NCI-H146 (cell line): ENCODE data around the gene BCORL1.

Source experiments
- DNase-seq: peaks from one replicate; lab custom pipeline; 2025; lab: John Stamatoyannopoulos, UW

BCORL1 gene

DNA sequence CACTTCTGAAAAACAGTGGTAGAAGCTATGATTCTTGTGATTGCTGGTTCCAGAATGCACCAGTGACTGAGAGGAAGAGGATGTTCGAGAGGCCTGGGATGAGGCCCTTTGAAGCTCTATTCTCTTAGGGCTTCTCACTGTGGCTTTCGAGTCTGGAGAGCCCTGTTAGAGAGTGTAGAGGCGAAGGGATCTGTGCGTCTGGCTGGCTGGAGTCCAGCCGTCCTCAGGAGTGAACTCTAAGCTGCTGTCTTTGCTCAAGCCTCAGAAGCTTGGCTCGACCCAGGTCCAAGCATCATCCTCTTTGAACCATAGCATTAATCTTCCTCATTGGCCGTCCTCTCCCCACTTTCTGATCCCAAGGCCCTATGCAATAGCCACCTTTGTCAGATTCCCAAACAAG, 76.2 kb downstream of the BCORL1 start:
- DNase-seq = no peak

DNA sequence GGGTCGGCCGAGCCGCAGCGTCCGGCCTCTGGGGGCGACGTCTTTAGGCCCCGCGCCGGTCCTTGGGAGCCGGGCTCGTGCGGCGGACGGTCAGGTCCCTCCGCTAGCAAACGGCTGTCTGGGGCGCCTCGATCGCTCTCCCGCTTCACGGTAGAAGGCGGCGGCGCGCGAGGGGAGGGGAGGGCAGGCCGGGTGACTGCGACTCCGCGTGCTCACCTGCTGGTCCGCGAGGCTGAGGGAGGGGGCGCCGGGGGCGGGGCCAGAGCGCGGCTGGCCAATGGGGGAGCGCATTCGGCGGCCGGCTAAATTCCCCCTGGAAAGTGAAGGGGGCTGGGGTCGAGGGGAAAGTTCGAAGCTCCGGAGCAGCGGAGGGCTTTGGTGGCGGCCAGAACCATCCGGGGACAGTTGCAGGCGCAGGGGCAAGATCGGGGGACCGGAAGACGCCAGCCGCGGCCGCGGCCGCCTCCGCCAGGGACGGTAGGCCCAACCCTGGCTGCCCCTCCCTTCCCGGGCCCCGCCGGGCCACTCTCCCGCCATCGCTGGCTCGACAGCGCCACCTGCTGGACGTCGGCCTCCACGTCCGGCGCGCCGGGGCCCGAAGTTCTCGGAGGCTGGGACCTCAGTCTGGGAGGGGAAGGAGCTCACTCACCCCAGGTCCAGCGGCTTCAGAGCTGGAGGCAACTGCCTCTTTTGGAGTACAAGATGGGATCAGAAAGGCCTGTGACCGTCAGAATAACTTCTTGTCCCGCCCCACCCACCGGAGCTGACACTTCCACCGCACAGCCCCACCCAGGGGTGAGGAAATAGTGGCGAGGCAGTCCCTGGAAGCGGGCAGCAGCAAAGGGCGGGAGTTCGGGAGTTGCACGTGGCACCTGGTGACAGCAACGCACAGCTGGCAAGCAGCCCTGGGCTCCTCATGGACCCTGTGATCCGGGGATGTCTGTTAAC, 78.0 kb downstream of the BCORL1 start:
- DNase-seq = peak; percentile 73

DNA sequence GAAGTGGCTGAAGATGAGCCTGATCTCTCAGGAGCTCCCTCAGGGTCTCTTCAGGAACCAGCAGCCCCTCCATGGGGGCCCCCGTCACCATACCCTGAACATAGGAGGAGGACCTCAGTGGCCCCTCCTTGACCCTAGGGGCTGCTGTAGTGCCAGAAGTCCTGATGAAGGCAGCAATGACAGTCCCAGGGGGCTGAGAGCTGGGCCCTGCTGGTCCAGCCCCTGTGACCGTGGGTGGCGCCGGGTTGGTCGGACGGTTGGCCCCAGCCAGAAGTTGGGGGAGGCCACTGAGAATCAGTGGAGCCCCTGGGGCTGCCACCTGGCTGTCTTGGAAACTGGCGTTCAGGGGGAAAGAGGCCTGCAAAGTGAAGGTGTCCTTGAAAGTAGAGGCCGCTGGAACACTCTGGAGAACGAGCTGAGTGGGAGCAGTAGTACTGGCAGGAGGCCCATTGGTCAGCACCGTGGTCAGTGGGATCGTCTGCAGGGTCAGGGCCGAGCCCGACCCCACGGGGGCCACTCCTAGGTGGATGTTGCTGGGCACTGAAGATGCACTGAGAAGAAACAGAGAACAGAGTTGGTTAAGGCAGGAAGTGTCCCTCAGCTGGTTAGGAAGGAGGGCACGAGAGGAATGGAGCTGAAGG, 84.7 kb downstream of the BCORL1 start:
- DNase-seq = no peak

DNA sequence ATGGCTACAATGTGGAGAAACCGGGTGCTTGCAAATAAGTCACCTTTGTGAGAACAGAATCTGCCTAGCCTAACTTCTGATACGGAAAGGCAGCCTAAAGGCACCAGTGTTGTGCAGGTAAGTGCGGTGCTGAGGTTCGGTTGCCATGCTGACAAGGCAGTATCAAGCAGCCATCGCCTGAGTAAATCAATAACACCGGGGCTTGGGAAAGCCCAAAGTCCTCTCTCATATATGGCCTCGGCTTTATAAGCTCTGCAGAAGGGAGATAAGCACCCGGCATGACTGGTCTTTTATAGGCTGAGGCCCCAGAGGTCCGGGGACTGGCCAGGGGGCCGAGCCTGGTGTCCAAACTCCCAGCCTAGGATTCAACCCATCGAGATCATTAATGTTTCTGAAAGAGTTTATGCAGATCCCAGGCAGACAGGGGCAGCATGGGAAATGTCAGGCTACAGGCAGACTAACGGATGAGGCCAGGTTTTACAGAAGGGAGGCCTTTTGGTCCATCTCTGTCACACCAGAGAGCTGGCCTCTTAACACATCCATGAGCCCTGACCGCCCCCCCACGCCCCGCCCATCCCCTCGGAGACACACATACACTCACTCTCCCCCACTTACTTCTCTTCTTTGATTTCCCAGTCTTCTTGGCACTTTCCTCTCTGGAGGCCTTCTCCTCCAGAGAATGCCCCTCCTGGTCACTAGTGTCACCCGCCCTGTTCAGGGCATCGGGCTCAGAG, 89.3 kb downstream of the BCORL1 start:
- DNase-seq = no peak

DNA sequence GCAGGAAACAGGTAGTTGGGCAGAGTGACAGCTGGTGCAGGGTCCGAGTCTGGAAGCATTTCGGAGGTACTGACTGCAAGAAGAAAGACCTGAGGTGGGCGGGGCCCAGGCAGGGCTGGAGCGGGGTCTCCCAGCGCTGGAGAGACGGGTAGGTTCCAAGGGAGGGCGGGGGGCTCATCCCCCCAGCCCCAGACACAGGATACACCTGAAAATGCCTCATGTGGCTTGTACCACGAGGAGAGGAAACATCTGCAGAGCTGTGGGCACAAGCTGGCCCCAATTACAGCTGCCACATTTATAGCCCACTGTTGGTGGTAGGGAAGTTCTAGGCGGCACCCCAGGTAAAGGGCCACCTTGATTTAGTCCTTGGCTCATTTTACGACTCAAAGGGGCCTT, 89.9 kb downstream of the BCORL1 start:
- DNase-seq = no peak

DNA sequence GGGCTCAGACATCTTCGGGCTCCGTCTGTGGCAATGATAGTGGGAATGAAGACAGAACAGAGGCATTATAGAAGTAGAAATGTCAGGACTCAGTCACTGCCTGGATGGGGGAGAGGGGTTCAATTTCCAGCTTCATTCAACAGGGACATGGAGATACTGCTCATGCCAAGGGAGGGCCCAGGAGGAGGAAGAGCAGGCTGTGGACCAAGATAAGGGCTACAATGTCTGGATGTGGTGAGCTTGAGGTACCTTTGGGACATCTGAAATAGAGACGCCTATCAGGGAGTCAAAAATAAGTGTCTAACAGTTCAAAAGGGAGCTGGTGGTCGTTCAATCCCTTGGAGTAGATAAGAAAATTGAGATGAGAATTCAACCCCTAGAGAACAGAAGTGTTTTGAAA, 93.3 kb downstream of the BCORL1 start:
- DNase-seq = no peak

DNA sequence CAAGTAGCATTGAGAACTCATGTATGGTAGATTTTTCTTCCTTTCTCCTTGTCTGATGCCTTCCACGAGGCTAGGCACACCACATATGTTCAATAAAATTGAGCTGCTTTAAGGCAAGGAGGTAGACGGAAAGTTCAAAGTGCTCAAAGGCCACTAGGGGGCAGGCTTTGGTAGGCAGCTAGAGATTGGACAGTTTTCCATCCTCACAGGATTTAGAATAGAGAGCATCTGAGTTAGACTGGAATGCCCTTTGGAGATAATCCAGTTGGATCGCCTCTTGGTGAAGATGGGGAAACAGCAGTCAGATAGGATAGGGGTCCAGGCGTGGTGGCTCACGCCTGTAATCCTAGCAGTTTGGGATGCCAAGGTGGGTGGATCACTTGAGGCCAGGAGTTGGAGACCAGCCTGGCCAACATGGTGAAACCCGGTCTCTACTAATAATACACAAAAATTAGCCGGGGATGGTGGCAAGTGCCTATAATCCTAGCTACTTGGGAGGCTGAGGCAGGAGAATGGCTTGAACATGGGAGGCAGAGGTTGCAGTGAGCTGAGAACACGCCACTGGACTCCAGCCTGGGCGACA, 97.5 kb downstream of the BCORL1 start:
- peak; percentile 52 for DNase-seq

DNA sequence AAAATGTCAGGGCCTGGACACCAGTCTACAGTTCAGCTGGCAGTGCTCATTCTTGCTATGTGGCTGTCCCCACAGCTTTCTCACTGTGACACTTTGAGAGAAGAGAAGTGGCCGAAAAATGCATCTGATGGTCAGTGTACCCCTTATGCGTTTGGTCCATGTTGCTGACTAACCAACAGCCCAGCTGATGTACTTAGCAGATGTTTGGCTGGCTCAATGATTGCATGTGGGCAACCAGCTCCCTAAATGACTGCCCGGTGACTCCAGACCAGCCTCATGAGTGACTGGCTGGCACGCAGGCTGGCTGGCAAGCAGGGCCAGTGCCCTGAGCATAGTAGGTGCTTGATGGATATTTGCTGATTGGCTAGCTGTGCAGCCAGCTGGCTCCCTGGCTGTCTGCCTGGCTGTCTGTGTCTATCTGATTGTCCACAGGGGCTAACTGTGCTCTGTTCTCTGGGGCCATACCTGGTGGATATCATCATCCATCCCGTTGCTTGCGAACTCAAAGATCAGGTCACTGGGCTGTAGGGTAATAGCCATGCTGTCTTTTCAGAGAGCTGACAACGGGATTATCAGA, 98.4 kb downstream of the BCORL1 start:
- DNase-seq = no peak

DNA sequence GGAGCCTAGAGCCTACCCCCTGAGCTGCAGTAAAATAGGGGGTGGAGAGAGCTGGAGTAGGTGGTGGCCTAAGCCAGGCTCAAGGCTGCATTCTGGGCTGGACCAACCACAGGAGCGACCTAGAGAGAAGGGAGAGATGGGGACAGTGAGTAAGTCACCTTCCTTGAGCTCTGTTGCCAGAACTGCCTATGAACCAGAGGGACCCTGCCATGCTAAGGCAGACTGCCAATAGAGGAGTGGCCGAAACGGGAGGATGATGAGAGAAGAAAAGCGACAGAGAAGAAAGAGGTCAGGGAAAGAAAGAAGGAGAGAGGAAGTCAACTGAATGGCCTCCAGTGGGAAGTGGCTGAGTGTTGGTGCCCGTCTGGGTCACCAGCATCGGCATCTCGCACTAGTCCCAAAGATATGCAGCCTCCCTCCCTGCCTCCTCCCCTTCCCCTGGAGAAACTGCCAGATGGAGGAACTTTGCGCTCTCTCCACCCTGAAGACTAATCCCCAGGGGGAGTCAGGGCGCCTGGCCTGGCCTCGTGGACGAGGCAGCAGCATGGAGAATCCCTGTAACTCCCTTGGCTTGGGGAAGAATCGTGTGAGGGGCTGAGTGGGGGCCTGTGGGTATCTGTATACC, 99.1 kb downstream of the BCORL1 start:
- no peak for DNase-seq

DNA sequence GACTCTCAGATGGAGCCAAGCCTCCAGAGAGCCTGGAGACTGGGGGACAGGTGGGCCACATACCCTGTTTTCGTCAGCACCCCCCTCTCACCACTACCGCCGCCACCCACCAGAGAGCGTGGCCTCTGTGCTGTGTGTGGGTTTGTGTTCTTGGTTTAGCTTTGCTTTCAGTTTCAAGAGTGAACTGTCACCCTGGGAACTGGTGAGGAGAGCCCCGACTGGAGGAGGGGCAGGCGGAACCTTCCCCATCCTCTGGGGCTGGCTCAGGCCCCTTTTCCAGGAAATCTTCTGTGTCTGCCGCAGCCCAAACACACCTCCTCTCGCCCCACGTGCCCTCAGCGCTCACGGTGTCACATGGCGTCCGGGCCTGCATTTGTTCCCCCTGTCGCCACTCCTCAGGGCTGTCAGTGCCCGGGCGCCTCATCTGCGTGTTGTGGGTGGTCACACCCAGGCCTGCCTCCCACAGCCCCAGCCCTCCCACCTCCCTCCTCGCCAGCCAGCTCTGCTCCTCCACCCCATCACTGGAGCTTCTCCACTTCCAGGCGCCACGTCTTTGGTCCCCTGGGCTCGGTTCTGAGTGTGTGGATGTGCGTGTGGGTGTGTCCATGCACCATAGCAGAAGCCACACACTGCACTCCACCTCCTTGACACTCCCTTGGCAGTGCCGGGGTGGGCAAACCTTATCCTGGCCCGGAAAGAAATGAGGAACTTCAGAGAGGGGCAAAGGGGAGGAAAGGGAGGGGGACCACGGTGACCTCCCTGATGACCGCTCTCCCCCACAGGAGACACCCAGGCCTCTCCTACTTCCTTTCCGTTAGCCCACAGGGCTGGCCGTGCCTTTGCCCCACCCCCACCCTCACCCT, 100.0 kb downstream of the BCORL1 start:
- DNase-seq = no peak

DNA sequence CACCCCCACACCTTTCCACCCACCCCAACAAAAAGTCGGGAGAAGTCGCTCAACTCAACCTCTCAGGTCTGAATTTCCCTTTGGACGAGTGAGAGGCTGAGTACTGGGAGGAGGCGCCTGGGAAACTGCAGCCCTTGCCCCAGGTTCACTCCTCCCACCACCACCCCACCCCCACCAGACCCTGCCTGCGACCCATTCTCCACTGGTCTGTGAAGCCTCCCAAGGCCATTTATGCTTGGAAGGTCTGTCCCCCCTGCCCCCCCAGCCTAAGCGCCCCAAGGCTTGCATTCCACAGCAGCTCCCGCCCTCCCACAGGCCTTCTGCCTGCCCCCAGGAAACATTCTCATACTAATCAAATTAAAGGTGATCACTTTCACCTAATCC, 100.7 kb downstream of the BCORL1 start:
- DNase-seq = no peak

DNA sequence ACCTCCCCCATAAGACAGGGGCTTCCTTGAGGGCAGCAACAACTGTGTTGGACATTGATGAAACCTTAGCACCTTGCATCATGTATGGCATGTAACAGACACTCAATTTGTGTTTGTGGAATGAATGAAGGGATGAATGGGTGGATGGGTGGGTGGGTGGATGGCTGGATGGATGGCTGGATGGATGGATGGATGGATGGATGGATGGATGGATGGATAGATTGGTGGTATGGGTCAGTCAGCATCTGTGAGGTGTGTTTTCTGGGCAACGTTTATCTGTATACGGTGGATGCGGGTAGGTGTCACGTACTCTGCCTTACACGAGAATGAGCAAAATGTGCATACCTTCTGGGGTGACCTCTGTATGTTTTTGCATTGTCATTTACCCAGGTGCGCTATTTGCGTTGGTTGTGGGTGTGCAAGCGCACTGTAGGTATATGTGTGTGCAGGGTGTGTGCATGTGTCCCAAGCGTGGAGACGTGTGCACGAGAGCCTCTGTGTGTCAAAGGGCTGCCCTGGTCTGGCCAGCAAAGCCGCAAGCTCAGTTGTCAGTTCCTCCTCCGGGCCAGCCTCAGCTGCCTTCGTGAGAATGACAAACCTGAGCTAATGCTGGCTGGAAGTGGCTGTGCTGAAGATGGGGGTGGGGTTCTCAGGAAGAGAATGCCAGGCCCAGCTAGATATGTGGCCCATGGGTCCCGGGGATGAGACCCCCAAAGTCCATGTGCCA, 101.4 kb downstream of the BCORL1 start:
- no peak for DNase-seq

DNA sequence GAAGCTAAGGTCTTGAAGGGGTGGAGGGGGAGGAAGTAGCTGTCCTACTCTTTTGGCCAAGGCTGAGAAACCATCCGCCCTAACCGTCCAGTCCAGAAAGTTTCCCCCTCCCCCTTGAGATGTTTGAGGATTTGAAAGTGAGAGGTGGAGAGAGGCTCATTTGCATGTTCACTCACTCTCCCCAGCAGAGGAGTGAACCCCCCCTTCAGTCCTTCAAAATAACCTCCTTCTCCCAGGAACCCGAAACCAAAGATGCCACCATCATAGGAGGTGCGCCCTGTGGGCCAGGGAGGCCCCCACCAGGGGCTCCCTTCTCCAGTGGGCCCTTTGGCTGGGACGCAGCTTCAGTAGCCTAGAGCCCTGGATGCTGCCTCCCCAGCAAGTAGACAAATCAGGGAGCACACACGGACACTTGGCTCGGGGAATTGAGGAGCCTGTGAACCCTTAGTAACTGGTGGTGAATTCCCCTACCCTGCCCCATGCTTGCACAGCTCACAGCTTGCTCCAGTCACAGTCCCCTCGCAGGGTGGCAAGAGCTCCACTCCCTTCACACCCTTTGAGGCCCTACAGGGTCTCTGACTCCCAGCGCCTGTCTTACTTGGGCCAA, 102.3 kb downstream of the BCORL1 start:
- DNase-seq = no peak

DNA sequence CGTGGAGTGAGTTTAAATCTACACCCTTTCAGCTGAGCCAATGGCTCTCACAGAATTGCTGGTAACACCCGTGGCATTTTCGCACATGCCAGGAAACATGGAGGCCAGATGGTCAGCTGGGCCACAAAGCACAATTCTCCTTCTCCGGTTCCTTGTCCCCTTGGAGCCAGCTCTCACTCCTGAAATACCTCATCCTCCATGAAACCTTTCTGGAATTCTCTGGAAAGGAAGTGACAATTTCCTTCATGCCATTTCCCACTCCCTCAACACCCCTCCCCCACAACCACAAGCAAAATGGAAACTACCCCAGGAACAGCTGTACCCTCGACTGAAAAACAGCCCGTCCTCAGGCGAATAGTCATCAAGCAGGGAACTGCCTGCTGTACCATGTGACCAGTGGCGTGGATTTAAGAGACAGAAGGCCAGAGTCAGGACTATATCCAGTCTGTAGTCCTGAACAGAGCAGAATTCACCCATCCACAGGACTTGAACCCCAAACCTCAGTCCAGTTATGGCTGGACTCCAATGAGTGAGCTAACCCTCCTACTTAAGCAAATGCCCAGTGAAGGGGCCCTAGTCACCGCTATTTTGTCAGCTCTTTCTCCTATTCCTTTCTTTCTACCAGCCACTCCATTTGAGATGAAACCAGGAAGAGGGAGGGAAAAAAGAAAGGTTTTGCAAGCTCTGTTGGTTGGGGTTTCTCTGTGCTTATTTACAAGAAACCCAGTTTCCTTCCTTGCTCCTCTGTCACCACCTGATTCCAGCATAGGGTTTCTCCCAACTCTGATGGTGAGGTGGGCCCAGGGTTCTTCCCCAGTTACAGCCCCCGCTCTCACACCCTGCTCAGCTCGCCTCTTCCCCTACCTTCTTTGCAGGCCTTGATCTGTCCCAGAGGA, 103.4 kb downstream of the BCORL1 start:
- DNase-seq = no peak

DNA sequence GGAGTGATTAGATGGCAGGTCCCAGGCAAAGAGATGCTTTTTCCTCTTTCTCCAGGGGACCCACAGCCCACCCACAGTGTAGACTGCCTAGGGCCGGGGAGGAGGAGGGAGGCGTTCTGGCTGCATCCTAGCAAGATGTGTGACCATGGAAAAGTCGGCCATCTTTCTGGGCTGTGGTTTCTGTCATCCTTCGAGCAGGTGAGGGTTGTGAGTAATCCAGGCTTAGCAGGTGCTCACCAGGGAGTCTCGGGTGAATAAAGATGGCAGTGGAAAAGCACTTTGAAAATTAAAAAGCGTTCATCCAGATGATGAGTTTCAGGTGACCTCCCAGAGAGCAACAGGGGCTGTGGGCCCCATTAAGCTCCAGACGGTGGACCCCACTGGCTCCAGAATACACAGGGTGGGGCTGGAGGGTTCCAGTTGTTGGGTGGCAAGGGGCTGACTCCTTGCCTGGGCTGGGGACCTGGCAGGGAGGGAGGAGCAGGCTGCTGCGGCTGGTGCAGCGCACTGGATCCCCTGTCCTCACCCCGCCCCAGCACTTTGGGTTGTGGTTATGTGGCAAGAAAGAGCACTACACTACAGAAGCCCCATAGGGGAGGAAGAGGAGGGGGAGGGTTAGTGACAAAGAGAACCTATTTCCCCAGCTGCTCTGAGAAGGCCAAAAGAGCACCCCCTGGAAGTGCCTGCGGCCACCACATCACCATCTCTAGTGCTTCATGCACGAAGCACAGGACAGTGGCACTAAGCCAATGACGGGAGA, 104.2 kb downstream of the BCORL1 start:
- DNase-seq = peak; percentile 64

DNA sequence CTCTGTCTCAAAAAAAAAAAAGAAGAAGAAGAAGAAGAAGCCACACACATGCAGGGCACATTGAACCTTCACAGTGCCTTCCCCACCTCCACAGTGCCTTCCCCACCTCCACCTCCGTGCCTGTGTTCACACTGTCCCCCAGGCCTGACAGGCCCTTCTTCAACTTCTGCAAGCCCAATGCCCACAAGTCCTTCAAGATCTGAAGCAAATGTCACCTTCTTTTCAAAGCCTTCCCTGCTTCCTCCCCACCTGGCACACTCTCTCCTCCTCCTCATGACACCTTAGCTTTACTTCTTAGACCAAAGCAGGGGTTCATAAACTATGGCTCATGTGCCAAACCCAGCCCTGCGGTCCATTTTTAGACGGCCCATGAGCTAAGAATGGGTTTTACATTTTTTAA, 107.9 kb downstream of the BCORL1 start:
- no peak for DNase-seq

DNA sequence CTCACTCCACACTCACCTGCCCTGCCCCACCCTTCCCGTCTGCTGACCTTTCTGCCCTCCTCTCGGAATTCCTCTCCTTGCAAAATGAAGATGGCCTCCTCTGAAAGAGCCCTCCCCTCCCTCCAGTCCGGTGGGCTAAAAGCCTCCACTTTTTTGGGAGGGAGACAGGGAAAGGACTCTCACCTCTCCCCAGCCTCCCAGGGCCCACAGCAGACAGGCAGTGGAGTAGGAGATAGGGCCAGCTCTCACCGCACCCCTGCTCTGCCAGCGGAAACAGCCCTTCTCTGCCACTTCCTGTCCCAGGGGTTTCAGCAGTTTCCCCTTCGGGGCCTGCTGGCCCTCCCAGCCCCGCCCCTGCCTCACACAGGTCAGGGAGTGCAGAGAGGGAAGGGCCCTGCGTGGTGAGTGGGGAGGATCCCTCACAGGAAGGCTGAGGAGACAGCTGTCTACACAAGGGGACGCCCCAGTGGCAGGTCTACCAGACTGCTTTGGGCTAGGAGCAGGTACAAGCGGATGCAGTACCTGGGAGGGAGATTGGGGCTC, 109.6 kb downstream of the BCORL1 start:
- peak; percentile 34 for DNase-seq
